Epidermal melanocyte (primary cell): ENCODE results near the gene RMND5B.
"Not testable (repeated sequence)": the region's sequence is repeated elsewhere in the genome, so short reads cannot be mapped to it uniquely, and the experiment has no call there.

Source experiments
- DNase-seq: peaks from one replicate; pipeline ENCODE4 v3.0.0; 2011; ENCODE audit warnings: low spot score; ENCODE audit not compliant: insufficient read length

The RMND5B gene

GRCh38 chr5:178113841-178114324 lies 16.9 kb upstream of the RMND5B start:
- DNase-seq: no peak

- no peak for DNase-seq
Measured at GRCh38 chr5:178114325-178115135, 16.3 kb upstream of the RMND5B start.

- DNase-seq: no peak
Measured at GRCh38 chr5:178115136-178115813, 15.5 kb upstream of the RMND5B start.

- DNase-seq: no peak
Measured at GRCh38 chr5:178115814-178116142, 15.0 kb upstream of the RMND5B start.

- no peak for DNase-seq
Measured at GRCh38 chr5:178116143-178116885, 14.5 kb upstream of the RMND5B start.

GRCh38 chr5:178117923-178118701 lies 12.7 kb upstream of the RMND5B start:
- no peak for DNase-seq

GRCh38 chr5:178119915-178120606 lies 10.8 kb upstream of the RMND5B start:
- DNase-seq: no peak

GRCh38 chr5:178120607-178121357 lies 10.0 kb upstream of the RMND5B start:
- DNase-seq: no peak

GRCh38 chr5:178121391-178122276 lies 9.2 kb upstream of the RMND5B start:
- DNase-seq: no peak

- no peak for DNase-seq
Measured at GRCh38 chr5:178122346-178122745, 8.5 kb upstream of the RMND5B start.

GRCh38 chr5:178123094-178123965 lies 7.5 kb upstream of the RMND5B start:
- DNase-seq: no peak

- no peak for DNase-seq
Measured at GRCh38 chr5:178123966-178124925, 6.6 kb upstream of the RMND5B start.

GRCh38 chr5:178125253-178125906 lies 5.4 kb upstream of the RMND5B start:
- no peak for DNase-seq

- no peak for DNase-seq
Measured at GRCh38 chr5:178126556-178126955, 4.3 kb upstream of the RMND5B start.

GRCh38 chr5:178127300-178128009 lies 3.4 kb upstream of the RMND5B start:
- DNase-seq: not testable (repeated sequence)

- DNase-seq: no peak
Measured at GRCh38 chr5:178129296-178129695, 1.5 kb upstream of the RMND5B start.
